GM18505 (cell line): ENCODE measurements around the gene SCYGR6.
"Not testable (repeated sequence)": the region's sequence is repeated elsewhere in the genome, so short reads cannot be mapped to it uniquely, and the experiment has no call there.

ENCODE experiments used
- ATAC-seq: cut with Tn5 transposase; IDR thresholded peaks from one replicate; pipeline ENCODE4 v1.9.1; 2021; ENCODE audit not compliant: unreplicated experiment
- POLR2A ChIP-seq: IDR thresholded peaks from 4 replicates; pipeline ENCODE4 v1.6.1; 2011; ENCODE audit warnings: borderline replicate concordance; ENCODE audit not compliant: insufficient read depth, insufficient read length; ENCODE audit errors: extremely low read depth

Gene SCYGR6

DNA sequence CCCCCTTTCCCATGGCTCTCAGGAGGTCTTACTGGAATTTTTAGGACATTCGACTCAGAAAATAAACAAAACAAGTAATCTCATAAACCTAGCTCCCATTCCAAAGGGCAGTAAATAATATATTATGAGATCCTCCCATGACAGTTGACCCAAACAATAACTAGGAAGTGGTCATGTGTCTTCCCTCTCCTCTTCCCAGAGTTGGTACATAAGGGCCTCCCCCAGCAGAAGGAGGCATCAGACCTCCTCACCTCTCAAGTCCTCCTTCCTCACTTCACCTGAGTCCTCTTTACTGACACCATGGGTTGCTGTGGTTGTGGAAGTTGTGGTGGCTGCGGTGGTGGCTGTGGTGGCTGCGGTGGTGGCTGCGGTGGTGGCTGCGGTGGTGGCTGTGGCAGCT lies 3.5 kb upstream of the SCYGR6 start, which contains the start of gene SCYGR7:
SCYGR7 (plus strand) TSS at position 301 of the 400 bp plus-strand sequence; CDS start at position 301, 0 bp downstream.
- no peak for ATAC-seq
- no peak for TF ChIP-seq POLR2A

DNA sequence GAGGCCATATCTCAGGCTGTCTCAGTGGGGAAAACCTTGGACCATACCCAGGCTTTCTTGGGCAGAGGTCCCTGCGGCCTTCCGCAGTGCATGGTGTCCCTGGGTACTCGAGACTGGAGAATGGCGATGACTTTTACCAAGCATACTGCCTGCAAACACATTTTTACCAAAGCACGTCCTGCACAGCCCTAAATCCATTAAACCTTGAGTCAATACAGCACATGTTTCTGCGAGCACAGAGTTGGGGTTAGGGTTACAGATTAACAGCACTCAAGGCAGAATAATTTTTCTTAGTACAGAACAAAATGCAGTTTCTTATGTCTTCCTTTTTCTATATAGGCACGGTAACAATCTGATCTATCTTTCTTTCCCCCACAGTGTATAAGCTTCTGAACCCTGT lies 1.7 kb downstream of the SCYGR6 start:
- ATAC-seq = not testable (repeated sequence)

DNA sequence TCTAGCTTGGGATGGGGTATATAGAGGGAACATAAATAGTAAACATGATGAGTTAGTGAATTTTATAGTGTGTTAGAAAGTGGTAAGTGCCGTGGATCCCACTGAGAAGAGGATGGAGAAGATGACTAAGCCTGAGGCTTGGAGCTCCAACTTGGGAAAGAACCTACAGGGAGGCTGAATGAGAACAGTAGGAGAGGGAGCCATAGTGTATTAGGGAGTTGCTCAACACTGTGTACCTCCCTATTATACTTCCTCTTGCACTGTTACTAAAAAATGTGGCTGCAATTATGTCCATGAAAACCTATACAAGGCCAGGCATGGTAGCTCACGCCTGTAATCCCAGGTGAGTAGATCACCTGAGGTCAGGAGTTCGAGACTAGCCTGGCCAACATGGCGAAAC lies 3.9 kb downstream of the SCYGR6 start:
- ATAC-seq = no peak
- TF ChIP-seq POLR2A = no peak

DNA sequence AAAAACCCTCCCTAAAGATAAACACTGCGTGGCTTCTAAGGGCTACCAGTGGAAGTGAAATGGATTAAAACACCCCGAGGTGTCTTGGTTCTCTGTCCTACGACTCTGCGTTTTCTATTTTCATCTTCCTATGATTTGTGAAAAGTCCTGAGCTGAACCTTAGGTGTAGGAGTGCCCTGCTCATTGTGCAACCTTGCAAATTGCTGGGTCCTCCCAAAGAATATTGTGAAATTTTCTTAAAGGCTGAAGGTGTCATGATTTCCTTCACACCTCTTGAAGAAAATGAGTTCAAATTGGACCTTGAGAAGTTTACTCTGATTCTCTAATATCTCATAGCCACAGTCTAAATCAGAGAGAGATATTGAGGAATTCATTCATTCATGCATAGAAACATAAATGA lies 4.9 kb downstream of the SCYGR6 start:
- no peak for ATAC-seq
- no peak for TF ChIP-seq POLR2A

DNA sequence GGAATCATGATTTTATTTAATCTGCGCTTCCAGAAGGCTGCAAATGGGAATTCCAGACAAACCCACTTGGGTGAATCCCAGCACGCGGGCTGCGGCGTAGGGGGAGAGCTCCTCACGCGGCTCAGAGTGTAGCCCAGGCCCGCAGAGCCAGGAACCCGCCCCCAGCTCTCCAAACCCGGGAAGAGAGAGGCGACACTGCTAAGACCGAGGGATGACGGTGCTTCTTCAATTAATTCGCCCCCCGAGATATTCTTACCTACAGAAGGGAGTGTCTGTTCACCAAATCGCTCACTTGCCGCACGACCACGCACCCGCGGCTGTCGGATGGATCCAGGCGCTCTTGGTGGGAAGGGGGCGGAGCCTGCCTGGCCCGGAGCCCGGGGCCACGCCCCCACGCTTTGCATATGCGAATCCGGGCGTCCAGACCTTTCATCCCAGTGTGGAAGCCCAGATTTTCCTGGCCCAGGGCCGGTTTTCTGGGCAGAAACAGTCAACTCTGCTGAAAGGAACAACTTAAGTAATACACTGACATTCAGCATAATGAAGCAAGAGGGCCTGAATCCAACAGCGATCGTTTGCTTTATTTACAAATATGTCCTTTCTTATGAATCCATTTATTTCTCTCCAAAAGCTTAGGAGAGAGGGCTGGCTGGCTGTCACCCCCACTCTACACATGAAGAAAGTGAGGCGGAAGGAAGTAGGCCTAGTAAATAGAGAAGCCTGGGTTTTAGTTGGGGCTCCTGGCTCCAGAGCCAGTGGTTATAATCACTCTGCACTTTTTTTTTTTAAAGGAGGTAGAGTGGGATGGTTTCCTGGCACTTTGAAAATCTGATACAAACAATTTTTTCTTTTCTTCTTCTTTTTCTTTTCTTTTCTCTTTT lies 6.6 kb downstream of the SCYGR6 start, which contains the start of gene SLC19A3:
SLC19A3 (minus strand) TSS at position 342 of the 881 bp plus-strand sequence. CDS start 15,710 bp downstream, outside the sequence.
- no peak for ATAC-seq
- TF ChIP-seq POLR2A = no peak

DNA sequence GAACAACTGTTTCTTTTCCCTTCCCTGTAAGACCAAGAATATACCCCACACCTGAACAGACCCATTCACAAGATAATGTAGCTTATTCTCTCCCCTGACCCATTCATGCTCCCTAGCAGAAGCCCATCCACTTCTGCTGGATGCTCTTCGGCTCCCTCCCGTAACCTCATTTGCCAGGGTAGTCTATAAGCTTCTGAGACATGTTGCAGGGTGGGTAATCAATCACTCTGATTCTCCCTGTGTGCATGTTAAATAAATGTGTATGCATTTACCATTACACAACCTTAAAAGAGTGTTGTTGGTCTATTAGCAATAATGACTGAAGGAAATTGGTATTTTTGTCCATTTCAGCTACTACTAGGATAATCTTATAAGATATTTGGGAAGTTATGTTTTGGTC lies 8.1 kb downstream of the SCYGR6 start:
- TF ChIP-seq POLR2A = no peak
- no peak for ATAC-seq

DNA sequence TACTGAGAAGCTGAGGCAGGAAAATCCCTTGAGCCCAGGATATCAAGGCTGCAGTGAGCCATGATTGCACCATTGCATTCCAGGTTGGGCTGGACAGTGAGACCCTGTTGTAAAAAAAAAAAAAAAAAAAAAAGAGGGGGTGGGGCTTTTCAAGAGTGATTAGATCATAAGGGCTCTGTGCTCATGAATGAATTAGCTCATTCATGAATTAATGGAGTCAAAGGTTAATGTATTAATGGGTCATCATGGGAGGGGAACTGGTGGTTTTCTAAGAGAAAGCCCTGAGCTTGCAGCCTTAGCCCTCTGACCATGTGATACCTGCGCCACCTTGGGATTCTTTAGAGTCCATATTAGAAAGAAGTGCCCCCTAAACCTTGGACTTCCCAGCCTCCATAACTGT lies 11.3 kb downstream of the SCYGR6 start:
- ATAC-seq = no peak
- TF ChIP-seq POLR2A = no peak

DNA sequence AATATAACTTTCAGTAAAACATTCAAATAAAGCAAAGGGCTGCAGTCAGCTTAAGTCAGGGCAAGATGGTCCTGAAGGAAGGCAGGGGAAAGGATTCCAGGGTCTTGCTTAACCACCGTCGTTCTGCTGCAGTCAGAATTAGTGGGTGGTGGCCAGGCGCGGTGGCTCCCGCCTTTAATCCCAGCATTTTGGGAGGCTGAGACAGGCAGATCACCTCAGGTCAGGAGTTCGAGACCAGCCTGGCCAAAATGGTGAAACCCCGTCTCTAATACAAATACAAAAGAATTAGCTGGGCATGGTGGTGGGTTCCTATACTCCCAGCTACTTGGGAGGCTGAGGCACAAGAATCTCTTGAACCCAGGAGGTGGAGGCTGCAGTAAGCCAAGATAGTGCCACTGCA lies 13.6 kb downstream of the SCYGR6 start:
- no peak for TF ChIP-seq POLR2A
- no peak for ATAC-seq

DNA sequence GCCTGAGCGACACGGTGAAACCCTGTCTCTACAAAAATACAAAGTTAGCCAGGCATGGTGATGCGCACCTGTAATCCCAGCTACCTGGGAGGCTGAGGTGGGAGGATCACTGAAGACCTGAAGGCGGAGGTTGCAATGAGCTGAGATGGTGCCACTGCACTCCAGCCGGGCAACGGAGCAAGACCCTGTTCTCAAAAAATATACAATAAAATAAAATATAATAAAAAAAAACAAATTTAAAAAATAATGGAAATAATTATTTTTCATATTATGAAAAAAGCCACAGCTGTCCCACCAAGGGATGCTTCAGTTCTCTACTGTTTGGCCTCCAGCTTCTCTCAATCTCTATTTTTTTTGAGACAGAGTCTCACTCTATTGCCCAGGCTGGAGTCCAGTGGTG lies 17.2 kb downstream of the SCYGR6 start:
- no peak for ATAC-seq

DNA sequence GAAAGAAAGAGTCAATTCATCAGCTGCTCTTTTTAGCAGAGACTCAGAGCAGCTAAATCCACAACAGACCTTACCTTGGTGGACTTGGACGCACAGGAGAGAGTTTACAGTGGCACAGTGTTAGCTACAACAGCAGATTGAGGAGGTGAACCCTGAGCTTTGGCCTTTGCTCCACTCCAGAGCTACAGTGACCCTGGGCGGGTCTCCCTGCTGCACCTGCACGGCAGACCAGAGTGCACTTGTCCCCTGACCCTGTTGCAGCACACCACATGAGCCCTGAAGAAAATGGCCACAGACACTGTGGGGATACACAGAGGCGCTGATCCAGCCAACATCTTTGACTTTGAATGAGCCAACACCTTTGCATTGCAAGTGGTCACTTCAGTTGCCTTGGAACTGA lies 17.7 kb downstream of the SCYGR6 start:
- no peak for ATAC-seq
- no peak for TF ChIP-seq POLR2A

More for the DNA sequence above, 17.2 kb downstream of the SCYGR6 start:
- no peak for TF ChIP-seq POLR2A

DNA sequence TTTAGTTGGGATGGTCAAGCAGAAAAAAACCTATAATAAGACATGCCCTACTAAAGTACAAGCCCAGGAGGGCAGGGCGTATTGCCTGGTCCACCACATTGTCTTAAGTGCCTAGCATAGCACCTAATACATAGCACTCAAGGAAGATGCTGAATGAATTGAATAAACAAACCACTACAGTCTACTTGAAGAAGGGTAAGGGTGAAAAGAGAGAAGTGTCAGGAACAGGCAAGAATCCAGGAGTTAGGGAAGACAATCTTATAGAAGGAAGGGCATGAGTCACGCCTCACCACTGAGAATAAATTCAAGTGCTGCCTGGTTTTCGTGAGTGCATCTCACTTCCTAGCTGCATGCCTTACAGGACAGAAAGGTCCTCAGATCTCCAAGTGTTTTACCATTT lies 20.6 kb downstream of the SCYGR6 start:
- ATAC-seq = no peak
- TF ChIP-seq POLR2A = no peak

DNA sequence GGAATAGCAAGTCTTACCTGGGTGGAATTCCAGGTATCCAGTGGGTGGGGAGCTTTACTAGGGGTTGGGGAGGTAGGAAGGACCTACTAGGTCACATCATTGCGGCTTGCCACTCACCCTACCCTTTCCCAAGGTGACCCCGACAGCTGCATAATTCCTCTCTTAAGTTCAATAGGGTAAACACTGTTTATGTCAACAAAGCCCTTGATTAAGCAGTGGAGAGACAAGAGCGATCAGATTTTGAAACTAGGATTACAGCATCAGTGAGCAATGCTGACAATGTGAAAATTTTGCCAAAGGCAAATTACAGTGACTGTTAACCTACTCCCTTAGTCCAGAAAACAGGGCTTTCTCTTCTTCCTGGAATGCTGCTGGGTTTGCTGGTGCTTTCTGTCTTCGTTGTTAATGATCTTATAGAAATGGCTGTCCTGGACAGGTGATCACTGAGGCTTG lies 21.3 kb downstream of the SCYGR6 start:
- no peak for TF ChIP-seq POLR2A
- no peak for ATAC-seq

DNA sequence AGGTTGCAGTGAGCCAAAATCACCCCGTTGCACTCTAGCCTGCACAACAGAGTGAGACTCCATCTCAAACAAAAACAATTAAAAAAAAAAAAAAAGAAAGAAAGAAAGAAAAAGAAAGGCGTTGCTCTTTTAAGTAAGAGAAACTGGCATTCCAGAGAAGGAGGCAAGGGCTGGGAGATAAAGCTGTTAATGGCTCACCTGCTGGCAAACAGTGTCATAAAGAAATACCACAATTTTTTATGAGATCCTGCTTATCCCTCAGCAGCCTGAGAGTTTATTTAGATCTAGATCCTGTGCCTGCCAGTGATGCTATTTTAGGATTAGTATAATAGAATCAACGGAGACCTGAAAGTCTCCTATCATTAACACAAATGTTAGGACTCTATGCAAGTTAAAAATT lies 23.0 kb downstream of the SCYGR6 start:
- TF ChIP-seq POLR2A = no peak
- ATAC-seq = no peak

DNA sequence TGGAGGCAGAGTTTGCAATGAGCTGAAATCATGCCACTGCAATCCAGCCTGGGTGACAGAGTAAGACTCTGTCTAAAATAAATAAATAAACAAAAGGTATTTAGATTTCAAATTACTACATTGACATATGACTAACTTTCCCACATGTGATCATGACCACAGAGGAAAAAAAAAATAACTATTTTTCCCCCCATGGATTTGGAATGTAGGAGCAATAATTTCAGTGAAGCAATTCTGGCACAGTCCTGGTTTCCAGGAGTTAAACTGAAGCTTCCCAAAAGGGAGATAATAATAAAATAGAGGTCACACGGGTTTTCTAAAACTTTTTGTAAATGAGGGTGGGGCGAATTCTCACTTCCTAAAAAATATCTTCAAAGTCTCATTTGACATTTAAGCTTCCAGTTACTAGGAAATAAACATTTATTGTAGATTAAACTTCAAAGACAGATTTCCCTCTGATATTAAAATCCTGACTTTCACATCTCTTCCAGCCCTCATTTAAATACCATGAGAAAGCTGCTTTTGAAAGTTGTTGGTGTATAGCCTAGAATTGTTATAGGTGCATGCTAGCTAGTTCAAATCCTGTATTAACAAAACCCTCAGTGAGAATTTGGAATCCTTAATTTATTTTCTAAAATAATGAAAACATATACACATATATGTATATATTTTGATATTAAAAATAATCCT lies 27.4 kb downstream of the SCYGR6 start:
- no peak for ATAC-seq
- no peak for TF ChIP-seq POLR2A
